Epithelial cell of umbilical artery (primary cell): ENCODE measurements around the gene NPHS2. TPM values are rescaled to one million over a fixed set of nuclear protein-coding genes. Genes with fewer than 3 reads are reported as not detected.

Experiments used
- total RNA-seq: library from RNA; depleted of rRNA; stranded (reverse); fragments of >200 nt; gene quantifications from 2 replicates; pipeline ENCODE4 v1.2.3, GENCODE V29; 2014

The NPHS2 gene
- total RNA-seq = not detected in 2 replicates

GRCh38 chr1:179575497-179576314 is at the start of gene NPHS2:
Gene NPHS2, minus strand, starts transcription at chr1:179575948. Its CDS starts 84 bp downstream, at chr1:179575864.

GRCh38 chr1:179591592-179592580 is 16.1 kb upstream of the NPHS2 start, which contains the start of gene TDRD5:
Gene TDRD5, plus strand, starts transcription at chr1:179591832. Its CDS starts 784 bp downstream, at chr1:179592616.

Other genes with a start within 250 kb of the NPHS2 start
- gene AXDND1, start 210.0 kb downstream of the NPHS2 start, total RNA-seq = under 0.01 TPM in 1 of 2 replicates, not detected in the other
- not detected in 2 replicates for gene TDRD5, start 15.9 kb upstream of the NPHS2 start, total RNA-seq
- gene FAM163A, start 167.3 kb upstream of the NPHS2 start, total RNA-seq = under 0.01 TPM in 2 replicates